Mesenchymal stem cell (in vitro differentiated cells and primary cell): ENCODE measurements around the gene OSR1.

Experiments used
- DNase-seq: peaks from one replicate; pipeline ENCODE4 v3.0.0-alpha.2; 2013
- H2AFZ ChIP-seq: one replicate; pipeline ENCODE4 v1.6.1; 2013; ENCODE audit warnings: low read depth, mild to moderate bottlenecking, control low read depth, inconsistent platforms, low read length, moderate library complexity
- H2AK5ac ChIP-seq: 2 replicates; pipeline ENCODE4 v1.6.1; 2013; ENCODE audit warnings: low read length, moderate library complexity, mild to moderate bottlenecking, inconsistent platforms; ENCODE audit not compliant: severe bottlenecking
- H2BK120ac ChIP-seq: one replicate; pipeline ENCODE4 v1.6.1; 2013; ENCODE audit warnings: low read depth, mild to moderate bottlenecking, inconsistent platforms, low read length, moderate library complexity
- H2BK12ac ChIP-seq, 2 experiments: one replicate each; pipeline ENCODE4 v1.6.1; 2013; ENCODE audit warnings: inconsistent platforms in 2 of 2, low read length in 2 of 2, mild to moderate bottlenecking in 2 of 2, moderate library complexity in 2 of 2, control low read depth in 1 of 2
- H2BK15ac ChIP-seq: one replicate; pipeline ENCODE4 v1.6.1; 2013; ENCODE audit warnings: mild to moderate bottlenecking, low read depth, inconsistent platforms; ENCODE audit not compliant: poor library complexity, severe bottlenecking
- H2BK5ac ChIP-seq: 2 replicates; pipeline ENCODE4 v1.6.1; 2013; ENCODE audit warnings: low read depth, mild to moderate bottlenecking, low read length, control low read depth, inconsistent platforms; ENCODE audit not compliant: poor library complexity, severe bottlenecking
- H3K14ac ChIP-seq, 2 experiments: one replicate each; pipeline ENCODE4 v1.6.1; 2013; ENCODE audit warnings: inconsistent platforms in 2 of 2, low read length in 2 of 2, control low read depth in 1 of 2, mild to moderate bottlenecking in 1 of 2, moderate library complexity in 1 of 2
- H3K18ac ChIP-seq, 2 experiments: one replicate each; pipeline ENCODE4 v1.6.1; 2013; ENCODE audit warnings: inconsistent platforms in 2 of 2, low read length in 2 of 2, control low read depth in 1 of 2, low read depth in 1 of 2, mild to moderate bottlenecking in 1 of 2
- H3K23ac ChIP-seq, 2 experiments: one replicate each; pipeline ENCODE4 v1.6.1; 2013; ENCODE audit warnings: inconsistent platforms in 2 of 2, low read length in 2 of 2, mild to moderate bottlenecking in 2 of 2, moderate library complexity in 2 of 2, control low read depth in 1 of 2
- H3K27ac ChIP-seq: 2 replicates; pipeline ENCODE4 v1.5.1; 2013; ENCODE audit warnings: mild to moderate bottlenecking, moderate library complexity, low read length, control low read depth, inconsistent platforms; ENCODE audit not compliant: poor library complexity, severe bottlenecking
- H3K27me3 ChIP-seq, 2 experiments: 2 replicates each; pipeline versions ENCODE4 v1.6.1 to v1.7.0; 2013; ENCODE audit warnings: low read length in 2 of 2, mild to moderate bottlenecking in 2 of 2, moderate library complexity in 2 of 2, control low read depth in 1 of 2, inconsistent platforms in 1 of 2; ENCODE audit not compliant: control insufficient read depth in 1 of 2, insufficient read depth in 1 of 2
- H3K36me3 ChIP-seq, 2 experiments: 2 replicates each; pipeline versions ENCODE4 v1.6.1 to v1.7.0; 2013; ENCODE audit warnings: low read length in 2 of 2, control low read depth in 1 of 2, inconsistent platforms in 1 of 2, low read depth in 1 of 2, mild to moderate bottlenecking in 1 of 2; ENCODE audit not compliant: insufficient read depth in 2 of 2, control insufficient read depth in 1 of 2
- H3K4ac ChIP-seq, 2 experiments: one replicate each; pipeline ENCODE4 v1.6.1; 2013; ENCODE audit warnings: inconsistent platforms in 2 of 2, low read length in 2 of 2, mild to moderate bottlenecking in 2 of 2, moderate library complexity in 2 of 2, control low read depth in 1 of 2, low read depth in 1 of 2
- H3K4me1 ChIP-seq: 2 replicates; pipeline ENCODE4 v1.6.1; 2013; ENCODE audit warnings: low read depth, low read length, control low read depth; ENCODE audit not compliant: control insufficient read depth, insufficient read depth
- H3K4me2 ChIP-seq: 2 replicates; pipeline ENCODE4 v1.6.1; 2013; ENCODE audit warnings: low read length, mild to moderate bottlenecking, inconsistent platforms; ENCODE audit not compliant: poor library complexity, severe bottlenecking
- H3K4me3 ChIP-seq, 2 experiments: 2 replicates each; pipeline versions ENCODE4 v1.5.1 to v1.7.0; 2013; ENCODE audit warnings: low read length in 2 of 2, mild to moderate bottlenecking in 2 of 2, control low read depth in 1 of 2, low read depth in 1 of 2; ENCODE audit not compliant: insufficient read depth in 1 of 2
- H3K79me1 ChIP-seq: replicated peaks from 2 replicates; pipeline ENCODE4 v1.6.1; 2013; ENCODE audit warnings: mild to moderate bottlenecking, control low read depth, low read length, inconsistent platforms; ENCODE audit not compliant: poor library complexity, severe bottlenecking
- H3K9ac ChIP-seq: 2 replicates; pipeline ENCODE4 v1.7.0; 2013; ENCODE audit warnings: mild to moderate bottlenecking, low read length, moderate library complexity
- H3K9me3 ChIP-seq: 2 replicates; pipeline ENCODE4 v1.7.0; 2013; ENCODE audit warnings: mild to moderate bottlenecking, low read length; ENCODE audit not compliant: control insufficient read depth
- H4K8ac ChIP-seq: one replicate; pipeline ENCODE4 v1.6.1; 2013; ENCODE audit warnings: inconsistent platforms, mild to moderate bottlenecking, low read length, moderate library complexity
- H4K91ac ChIP-seq: one replicate; pipeline ENCODE4 v1.6.1; 2013; ENCODE audit warnings: mild to moderate bottlenecking, low read length, inconsistent platforms
- WGBS: methylation state at CpG from one replicate; pipeline ENCODE4 v1.1.7; 2013; ENCODE audit warnings: mixed read lengths; 5-methylcytosine and 5-hydroxymethylcytosine counted together

Gene OSR1

DNA sequence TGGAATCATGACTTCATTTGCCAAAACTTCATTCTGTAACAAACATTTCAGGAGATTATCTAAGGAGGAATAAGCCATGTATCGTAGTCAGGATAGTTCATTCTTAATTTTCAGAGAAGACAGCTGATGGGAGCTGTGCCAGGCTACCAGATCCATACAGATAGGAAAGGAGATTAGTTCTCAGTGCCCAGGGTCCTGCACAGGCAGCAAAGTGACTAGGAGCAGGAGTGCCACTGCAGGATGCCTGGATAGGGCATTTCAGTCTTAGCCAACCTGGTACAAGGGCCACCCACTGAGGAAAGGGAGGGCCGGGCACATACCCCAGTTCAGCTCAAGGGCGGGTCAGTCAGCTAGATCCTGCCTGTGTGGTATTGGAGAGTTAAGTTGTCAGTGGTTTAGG is 6.7 kb upstream of the OSR1 start:
- H2AK5ac ChIP-seq = no peak overlapping the region
- H3K23ac ChIP-seq = no peak overlapping the region
- no peak overlapping the region for H3K4ac ChIP-seq
- H2AFZ ChIP-seq = no peak overlapping the region
- H3K4me1 ChIP-seq = peaks cover 8% of the 10 kb centered on the region
- 86% methylated on average over 3 of the region's 3 CpGs for WGBS
- no peak overlapping the region for H4K91ac ChIP-seq
- no peak overlapping the region for H2BK12ac ChIP-seq
- no peak overlapping the region for H2BK5ac ChIP-seq
- H3K4me3 ChIP-seq = no peak overlapping the region
- DNase-seq = no peak
- no peak overlapping the region for H3K27ac ChIP-seq
- no peak overlapping the region for H4K8ac ChIP-seq
- H2BK120ac ChIP-seq = no peak overlapping the region
- H3K4me2 ChIP-seq = no peak overlapping the region
- no peak overlapping the region for H3K14ac ChIP-seq
- no peak overlapping the region for H2BK15ac ChIP-seq
- H3K18ac ChIP-seq = no peak overlapping the region
- H3K9me3 ChIP-seq = no peaks in the 10 kb centered on the region
- no peaks in the 10 kb centered on the region for H3K79me1 ChIP-seq
- peaks cover 0 to 16% of the 10 kb centered on the region in 2 experiments for H3K27me3 ChIP-seq
- H3K36me3 ChIP-seq = no peaks in the 10 kb centered on the region
- no peak overlapping the region for H3K9ac ChIP-seq

DNA sequence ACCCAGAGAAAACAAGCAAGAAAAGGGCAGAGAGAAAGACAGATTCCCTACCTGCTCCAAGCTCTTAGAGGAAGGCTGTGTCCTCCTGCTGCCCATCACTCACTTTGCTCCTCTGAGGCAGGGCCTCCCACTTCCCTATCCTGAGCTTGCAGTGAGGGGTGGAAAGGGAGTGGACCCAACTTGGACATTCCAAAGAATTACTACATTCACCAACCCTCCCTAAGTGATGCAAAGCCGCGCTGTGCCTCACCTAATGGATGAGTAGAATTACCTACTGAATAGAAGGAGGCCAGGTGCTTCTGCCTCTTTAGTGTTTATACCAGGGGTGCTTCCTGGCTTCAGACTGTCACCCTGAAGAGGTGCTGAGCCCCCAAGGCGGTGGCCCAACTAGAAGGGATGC is 5.6 kb upstream of the OSR1 start:
- 69% methylated on average over 3 of the region's 3 CpGs for whole genome bisulfite sequencing
- no peak overlapping the region for H3K14ac ChIP-seq
- no peaks in the 10 kb centered on the region for H3K36me3 ChIP-seq
- no peaks in the 10 kb centered on the region for H3K79me1 ChIP-seq
- no peak overlapping the region for H4K8ac ChIP-seq
- H3K27me3 ChIP-seq = peaks cover 0 to 23% of the 10 kb centered on the region in 2 experiments
- no peaks in the 10 kb centered on the region for H3K9me3 ChIP-seq
- H3K9ac ChIP-seq = peak overlapping the region; percentile 88
- no peak overlapping the region for H2AK5ac ChIP-seq
- H3K27ac ChIP-seq = no peak overlapping the region
- no peak overlapping the region for H3K4ac ChIP-seq
- H2BK12ac ChIP-seq = no peak overlapping the region
- no peak overlapping the region for H2BK5ac ChIP-seq
- H3K4me2 ChIP-seq = no peak overlapping the region
- peak overlapping the region; percentile 20 for H2AFZ ChIP-seq
- H2BK120ac ChIP-seq = no peak overlapping the region
- H3K23ac ChIP-seq = no peak overlapping the region
- H3K4me3 ChIP-seq = peak overlapping the region in 1 of 2 experiments; percentile 88
- no peak for DNase-seq
- no peak overlapping the region for H2BK15ac ChIP-seq
- peaks cover 8% of the 10 kb centered on the region for H3K4me1 ChIP-seq
- H4K91ac ChIP-seq = no peak overlapping the region
- no peak overlapping the region for H3K18ac ChIP-seq

DNA sequence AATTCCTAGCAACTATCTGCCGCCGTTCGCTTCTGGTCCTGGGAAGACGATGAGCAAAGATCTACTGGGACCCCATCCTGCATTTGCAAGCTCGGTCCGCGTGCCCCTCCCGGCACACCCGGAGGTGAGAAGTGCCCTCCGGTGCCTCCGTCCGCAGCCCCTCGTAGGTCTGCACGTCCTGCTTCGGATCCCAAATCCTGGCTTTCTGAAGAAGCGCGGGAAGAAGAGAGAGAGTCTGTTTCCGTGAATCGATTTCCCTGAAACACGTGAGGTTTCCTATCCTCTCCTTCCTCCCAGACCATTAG is 5.0 kb upstream of the OSR1 start:
- H4K8ac ChIP-seq = peak overlapping the region; percentile 90
- peak overlapping the region in 1 of 2 experiments; percentile 8 for H2BK12ac ChIP-seq
- H2AFZ ChIP-seq = no peak overlapping the region
- H3K9me3 ChIP-seq = no peaks in the 10 kb centered on the region
- peaks cover 13% of the 10 kb centered on the region for H3K4me1 ChIP-seq
- no peak overlapping the region for H3K27ac ChIP-seq
- H3K79me1 ChIP-seq = no peaks in the 10 kb centered on the region
- H4K91ac ChIP-seq = no peak overlapping the region
- no peak for DNase-seq
- H3K4me3 ChIP-seq = peak overlapping the region; percentile 41 to 88
- no peaks in the 10 kb centered on the region for H3K36me3 ChIP-seq
- H2BK15ac ChIP-seq = no peak overlapping the region
- no peak overlapping the region for H2BK5ac ChIP-seq
- no peak overlapping the region for H2AK5ac ChIP-seq
- no peak overlapping the region for H3K4ac ChIP-seq
- H3K14ac ChIP-seq = peak overlapping the region in 1 of 2 experiments; percentile 4
- H3K23ac ChIP-seq = peak overlapping the region in 1 of 2 experiments; percentile 9
- no peak overlapping the region for H2BK120ac ChIP-seq
- peaks cover 0 to 23% of the 10 kb centered on the region in 2 experiments for H3K27me3 ChIP-seq
- peak overlapping the region; percentile 97 for H3K4me2 ChIP-seq
- peak overlapping the region; percentile 88 for H3K9ac ChIP-seq
- peak overlapping the region; percentile 1 to 16 for H3K18ac ChIP-seq
- 17% methylated on average over 20 of the region's 20 CpGs for WGBS

DNA sequence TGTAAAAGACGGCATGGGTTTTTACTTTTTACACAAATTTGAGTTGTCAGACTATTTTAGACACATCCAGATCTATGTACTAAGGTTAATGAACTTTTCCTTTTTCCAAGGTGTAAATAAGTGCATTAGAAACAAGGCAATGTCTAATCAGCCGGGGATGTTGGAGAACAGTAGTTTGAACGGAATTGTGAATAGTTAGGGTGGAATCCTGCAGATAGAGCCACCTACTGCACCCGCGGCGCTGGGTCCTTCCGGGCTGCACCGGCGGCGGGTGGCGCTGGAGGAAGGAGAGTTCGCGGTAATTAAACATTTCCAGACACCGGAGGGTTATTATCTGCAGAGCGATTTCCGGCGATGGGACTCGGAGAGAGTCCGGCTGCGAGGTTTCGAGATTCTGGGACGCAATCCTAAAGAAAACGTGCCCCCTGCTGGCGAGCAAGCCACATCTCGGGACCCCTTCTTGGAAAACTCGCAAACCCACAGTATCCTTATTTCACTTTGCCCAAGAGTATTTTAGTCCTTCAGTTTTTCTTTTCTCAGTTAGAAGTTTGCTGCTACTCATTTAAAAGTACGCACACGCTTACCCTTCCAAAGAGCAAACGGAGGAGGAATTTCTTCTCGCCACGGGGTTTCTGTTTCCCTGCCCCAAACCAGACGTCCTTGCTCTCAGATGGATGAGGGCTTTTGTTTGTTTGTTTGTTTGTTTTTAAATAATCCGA is 4.5 kb upstream of the OSR1 start:
- H2AFZ ChIP-seq = no peak overlapping the region
- no peak overlapping the region for H3K4ac ChIP-seq
- H2BK15ac ChIP-seq = no peak overlapping the region
- no peak overlapping the region for H2AK5ac ChIP-seq
- H3K36me3 ChIP-seq = no peaks in the 10 kb centered on the region
- H3K14ac ChIP-seq = no peak overlapping the region
- no peak overlapping the region for H2BK5ac ChIP-seq
- peak; percentile 79 for DNase-seq
- 6% methylated on average over 32 of the region's 33 CpGs for WGBS
- H3K27me3 ChIP-seq = peaks cover 0 to 23% of the 10 kb centered on the region in 2 experiments
- H4K8ac ChIP-seq = no peak overlapping the region
- peaks cover 14% of the 10 kb centered on the region for H3K4me1 ChIP-seq
- no peaks in the 10 kb centered on the region for H3K79me1 ChIP-seq
- no peaks in the 10 kb centered on the region for H3K9me3 ChIP-seq
- peak overlapping the region in 1 of 2 experiments; percentile 58 for H2BK12ac ChIP-seq
- H4K91ac ChIP-seq = no peak overlapping the region
- peak overlapping the region; percentile 46 to 88 for H3K4me3 ChIP-seq
- H3K27ac ChIP-seq = no peak overlapping the region
- H3K23ac ChIP-seq = peak overlapping the region in 1 of 2 experiments; percentile 9
- H3K9ac ChIP-seq = peak overlapping the region; percentile 88
- no peak overlapping the region for H2BK120ac ChIP-seq
- peak overlapping the region; percentile 1 to 16 for H3K18ac ChIP-seq
- peak overlapping the region; percentile 97 for H3K4me2 ChIP-seq
